ENCODE results near the gene TVP23C.
A peak's percentile ranks its signal among the peaks of the same experiment; 100 is the strongest.
"Not testable (repeated sequence)": the region's sequence is repeated elsewhere in the genome, so short reads cannot be mapped to it uniquely, and the experiment has no call there.

TVP23C gene

DNA sequence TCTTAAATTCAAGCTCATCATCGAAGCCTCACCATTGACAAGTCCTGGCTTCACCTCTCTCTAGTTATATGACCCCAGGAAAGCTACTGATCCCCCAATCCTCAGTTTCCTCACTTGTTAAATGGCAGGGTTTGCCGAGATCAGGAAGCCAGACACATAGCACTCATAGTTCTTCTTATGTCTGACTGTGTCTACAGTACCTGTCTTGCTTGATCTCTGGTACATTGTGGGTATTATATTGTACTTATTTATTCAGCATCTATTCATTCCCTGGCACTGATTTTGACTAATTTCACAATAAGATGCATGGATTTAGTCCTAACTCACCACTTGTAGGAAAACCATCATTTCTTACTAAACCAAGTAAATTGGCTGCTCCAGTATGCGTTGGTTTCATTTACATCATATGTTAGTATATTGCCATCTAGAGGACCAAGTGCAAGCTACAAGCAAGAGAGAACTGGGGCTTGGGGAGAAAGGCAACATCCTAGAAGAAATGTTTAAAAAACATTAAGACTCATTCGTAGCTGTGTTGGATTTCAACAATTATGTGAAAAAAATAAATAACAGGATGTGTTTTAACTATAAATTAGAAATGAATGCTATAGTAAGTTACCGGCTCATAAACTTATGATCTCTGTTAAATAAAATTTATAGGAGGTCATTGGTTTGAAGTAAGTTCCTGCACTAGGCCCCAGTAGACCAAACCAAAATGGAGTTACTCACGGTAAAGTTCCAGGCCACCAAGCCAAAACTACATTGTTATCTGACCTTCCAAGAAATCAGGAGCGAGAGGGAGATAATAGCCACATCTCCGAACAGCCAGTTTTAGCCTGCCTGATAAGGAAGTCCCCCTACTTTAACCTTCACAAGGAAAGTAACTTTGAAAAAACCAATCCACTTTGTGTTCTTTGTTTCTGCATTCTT lies 36.7 kb downstream of the TVP23C start:
- peak in 1 of 2 experiments; percentile 44 for DNase-seq (ENCODE audit: low read depth in 2 of 2)

DNA sequence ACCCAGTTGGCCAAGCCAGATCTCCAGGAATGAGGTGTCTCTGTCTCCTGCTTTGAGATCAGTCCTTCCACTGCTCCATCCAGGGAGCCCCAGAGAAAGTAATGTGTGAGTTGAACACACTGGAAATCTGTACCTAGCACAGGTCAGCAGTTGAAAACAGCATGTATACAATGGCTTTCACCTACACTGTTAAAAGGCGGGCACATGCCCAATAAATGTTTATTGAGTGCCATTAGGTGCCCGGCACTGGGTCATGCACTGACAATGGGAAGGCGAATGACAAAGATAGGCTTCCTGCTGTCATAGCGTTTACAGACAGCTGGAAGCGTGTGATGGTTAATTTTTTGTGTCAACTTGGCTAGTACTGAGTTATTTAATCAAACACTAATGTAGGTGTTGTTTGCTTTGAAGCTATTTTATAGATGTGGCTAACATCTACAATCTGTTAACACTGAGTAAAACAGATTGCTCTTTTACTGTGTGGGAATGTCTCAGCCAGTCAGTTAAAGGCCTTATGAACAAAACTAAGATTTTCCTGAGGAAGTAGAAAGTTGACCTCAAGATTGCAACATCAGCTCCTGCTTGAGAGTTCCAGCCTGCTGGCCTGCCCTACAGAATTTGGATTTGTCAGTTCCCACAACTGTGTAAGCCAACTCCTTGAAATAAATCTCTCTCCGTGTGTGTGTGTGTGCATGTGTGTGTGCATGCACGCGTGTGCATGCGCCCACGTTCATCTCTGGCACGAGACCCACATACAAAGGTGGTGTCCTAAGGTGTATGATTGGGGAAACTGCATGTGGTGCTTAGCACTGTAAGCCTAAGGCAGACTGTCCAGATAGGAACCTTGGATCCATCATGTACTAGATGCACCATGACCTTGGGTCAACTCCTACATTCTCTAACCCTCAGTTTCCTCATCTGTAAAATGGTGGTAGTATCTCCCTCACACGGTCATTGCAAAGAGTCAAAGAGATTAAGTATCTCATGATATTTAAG lies 38.0 kb downstream of the TVP23C start:
- DNase-seq (ENCODE audit: low read depth in 2 of 2) = not testable (repeated sequence)

DNA sequence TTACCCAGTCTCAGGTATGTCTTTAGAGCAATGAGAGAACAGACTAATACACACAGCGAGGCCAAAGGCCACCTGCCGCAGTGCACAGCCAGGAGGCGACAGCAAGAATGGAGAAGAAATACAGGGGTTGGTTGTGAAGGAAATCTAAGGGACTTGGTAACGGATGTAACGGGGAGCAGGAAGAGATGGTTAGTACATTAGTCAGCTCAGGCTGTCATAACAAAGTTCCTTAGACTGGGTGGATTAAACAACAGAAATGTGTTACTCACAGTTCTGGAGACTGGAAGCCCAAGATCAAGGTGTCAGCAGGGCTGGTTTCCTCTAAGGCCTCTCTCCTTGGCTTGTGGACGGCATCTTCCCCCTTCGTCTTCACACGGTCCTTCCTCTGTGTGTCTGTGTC lies 47.1 kb downstream of the TVP23C start:
- DNase-seq (ENCODE audit: low read depth in 2 of 2) = no peak

DNA sequence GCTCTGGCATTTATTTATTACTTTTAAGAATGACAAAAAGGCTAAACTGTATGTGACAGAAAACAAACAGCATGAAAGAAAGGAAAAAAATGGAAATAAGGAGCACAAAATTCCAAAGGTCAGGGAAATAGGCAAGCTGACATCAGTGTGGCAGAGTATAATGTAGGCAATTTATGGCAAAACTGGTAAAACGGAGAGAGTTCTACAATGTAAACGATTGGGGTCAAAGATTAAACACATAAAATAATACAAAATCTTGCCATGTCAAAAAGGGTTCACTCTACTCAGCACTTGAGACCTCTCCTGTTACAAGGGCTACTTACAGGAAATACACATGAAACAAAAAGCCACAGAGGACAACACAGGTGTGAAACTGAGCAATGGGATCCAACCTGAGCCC lies 48.8 kb downstream of the TVP23C start:
- no peak for DNase-seq (ENCODE audit: low read depth in 2 of 2)

DNA sequence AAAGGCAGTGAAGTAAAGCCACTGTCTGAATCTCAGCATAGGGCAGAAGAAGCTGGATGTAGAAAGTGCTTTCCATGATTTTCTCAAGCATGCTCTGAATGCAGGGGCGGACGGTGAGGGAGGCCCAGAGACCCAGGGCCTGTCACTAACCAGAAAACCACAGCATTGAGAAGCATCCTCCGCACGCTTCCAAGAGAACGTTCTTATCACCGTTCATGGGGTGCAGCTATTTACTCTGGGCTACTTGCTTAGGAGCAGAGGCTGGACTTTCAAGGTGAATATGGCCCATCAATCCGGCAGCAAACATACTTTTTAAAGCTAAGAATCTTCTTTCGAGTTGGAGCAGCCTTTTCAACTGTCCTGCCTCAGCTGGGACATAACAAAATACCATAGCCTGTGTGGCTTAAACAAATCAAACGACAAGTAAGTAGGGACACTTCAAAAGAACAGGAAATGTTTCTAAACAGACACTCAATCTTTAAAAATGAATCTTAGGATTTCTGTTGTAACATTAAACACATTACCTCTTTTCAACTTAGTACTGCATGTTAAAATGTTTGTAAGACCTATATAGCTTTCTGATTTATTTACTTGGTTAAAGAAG lies 49.3 kb downstream of the TVP23C start:
- no peak for DNase-seq (ENCODE audit: low read depth in 2 of 2)

DNA sequence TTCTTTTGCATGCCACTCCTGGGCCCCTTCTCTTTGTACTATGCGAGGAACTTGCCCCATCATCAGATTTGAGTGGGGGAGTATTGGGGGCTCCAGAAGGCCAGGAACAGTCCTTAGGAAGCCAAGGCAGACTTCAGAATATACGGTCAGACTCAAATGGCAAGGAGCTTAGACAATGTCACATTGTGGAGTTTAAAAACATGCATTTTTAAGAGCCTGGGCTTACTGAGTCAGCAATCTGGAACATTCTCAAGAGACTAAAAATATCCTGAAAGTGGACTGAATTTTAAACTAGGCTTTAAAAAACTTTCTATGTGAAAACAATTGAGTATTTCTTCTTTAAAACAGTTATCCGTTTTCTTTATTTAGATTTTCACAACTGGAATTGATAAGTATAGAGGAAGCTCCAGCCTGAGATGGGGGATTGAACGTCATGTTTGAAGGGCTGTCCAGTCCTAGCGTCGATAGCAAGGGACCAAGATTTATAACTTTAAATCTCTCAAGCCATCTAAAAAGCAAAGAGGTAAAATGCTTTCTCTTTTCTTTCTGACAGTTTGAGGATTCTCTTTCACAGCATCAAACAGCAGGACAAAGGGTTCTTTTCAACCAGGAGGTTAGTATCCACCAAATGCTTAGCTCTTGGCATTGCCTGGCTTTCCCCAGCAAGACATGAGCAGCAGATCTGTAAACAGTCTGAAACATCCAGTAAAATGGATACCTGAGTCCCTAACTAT lies 50.1 kb downstream of the TVP23C start:
- no peak for DNase-seq (ENCODE audit: low read depth in 2 of 2)

DNA sequence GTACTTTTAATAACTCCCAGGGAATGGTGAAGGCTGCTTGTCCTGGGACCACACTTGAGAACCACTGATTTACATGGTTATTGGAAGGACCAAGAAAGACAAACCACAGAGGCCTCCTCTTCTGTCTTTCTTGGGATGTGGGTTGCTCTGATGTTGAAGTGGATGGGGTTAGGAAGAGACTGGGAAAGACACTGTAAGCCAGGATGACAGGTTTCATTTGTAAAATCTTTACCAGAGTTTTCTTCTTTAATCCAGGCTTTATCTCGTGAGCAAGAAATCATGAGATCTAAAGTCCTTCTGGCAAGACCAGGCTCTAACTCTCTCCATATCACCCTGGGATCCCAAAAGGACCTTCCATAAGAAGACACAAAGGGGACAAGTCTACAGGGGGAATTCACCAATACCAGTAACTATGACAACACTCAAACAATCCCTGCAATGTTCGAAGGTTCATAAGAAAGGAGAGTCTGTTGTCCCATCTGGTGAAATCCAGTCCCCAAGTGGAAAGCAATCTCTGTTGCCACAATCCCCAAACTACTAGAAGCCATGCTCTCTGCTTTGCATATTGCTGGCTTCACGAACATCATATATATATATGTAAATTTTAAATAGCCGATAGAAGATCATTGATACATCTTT lies 51.1 kb downstream of the TVP23C start:
- no peak for DNase-seq (ENCODE audit: low read depth in 2 of 2)

DNA sequence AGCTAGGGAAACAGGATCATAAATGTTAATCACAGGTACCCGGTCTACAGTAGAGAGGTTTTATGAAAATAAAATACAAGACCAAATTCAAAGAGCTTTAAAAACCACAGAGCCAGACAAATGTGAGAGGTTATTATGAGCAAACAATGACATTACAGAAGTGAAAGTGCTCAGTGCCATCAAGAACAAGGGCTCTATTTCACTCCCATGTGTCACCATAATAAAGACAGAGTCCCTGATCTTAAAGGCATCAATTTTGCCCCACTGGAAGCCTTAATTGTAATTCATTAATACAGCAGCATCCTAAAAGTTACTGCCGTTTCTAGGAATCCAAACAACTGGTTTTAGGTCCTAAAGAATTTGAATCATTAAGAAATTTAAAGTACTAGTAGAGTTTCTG lies 52.1 kb downstream of the TVP23C start:
- DNase-seq (ENCODE audit: low read depth in 2 of 2) = no peak

DNA sequence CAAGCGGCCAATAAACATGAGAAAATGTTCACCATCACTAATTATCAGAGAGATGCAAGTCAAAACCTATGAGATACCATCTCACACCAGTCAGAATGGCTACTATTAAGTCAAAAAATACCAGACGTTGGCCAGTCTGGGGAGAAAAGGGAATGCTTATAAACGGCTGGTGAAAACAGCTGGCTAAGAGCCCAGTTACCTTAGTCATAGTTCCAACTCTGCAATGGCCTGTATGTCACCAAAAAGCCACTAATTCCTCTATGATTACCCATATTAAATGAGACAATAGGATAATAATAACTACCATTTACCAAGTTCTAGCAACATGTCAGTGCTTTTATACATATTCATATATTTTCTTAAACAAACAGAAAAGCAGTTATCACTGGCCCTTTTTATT lies 52.9 kb downstream of the TVP23C start:
- DNase-seq (ENCODE audit: low read depth in 2 of 2) = no peak

DNA sequence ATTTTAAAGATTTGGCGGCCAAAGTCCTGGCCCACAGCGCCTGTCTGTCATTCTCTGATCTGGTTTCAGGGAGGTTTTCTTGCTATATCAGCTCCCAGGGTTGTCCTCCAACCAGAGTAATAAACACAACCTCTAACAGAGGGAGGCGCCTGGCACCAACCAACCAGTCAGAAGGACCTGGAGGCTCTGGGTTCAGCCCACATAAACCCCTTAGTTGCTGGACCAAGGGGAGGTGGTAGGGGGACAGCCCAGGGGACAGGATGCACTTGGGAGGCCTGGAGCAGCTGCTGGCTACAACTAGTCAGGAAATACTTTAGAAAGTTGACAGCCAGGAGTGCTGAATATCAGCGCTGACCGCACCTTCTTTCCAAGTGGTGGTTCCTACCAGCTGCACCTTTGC lies 54.2 kb downstream of the TVP23C start:
- DNase-seq (ENCODE audit: low read depth in 2 of 2) = no peak

DNA sequence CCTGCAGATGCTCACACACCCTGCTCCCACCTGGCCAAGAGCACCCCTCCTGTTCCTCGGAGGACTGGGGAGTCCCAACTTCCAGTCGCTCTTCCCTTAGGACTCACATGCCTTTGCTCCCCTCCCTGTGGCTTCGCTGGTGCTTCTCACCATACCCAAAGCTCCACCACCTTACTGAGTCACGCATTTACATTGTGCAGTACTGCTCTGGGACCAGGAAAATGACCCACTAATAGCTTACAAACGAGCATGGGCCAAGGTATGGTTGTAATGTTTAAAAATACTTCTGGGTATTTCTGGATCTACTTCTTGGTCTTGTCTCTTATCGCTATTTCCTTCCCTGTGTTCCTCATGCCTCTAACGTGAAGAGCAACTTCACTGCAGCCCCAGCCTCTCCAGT lies 54.8 kb downstream of the TVP23C start:
- DNase-seq (ENCODE audit: low read depth in 2 of 2) = no peak

DNA sequence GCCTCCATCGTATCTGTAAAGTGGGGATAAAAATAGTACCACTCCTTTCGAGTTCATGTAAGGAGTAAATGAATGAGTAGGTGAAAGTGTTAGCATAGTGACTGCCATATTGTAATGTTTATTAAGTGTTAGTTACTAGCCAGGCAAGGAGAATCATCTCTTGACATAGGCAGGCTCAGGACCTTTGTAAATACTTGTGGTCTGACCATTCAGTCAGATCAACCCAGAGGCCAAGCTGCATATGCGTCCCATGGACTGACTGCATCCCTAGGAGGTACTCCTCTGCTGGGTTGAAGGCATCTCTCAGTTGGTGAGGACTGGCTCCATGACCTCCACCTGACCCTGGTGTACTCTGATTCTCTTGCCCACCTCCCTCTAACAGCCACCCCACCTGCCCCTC lies 55.4 kb downstream of the TVP23C start:
- DNase-seq (ENCODE audit: low read depth in 2 of 2) = no peak

DNA sequence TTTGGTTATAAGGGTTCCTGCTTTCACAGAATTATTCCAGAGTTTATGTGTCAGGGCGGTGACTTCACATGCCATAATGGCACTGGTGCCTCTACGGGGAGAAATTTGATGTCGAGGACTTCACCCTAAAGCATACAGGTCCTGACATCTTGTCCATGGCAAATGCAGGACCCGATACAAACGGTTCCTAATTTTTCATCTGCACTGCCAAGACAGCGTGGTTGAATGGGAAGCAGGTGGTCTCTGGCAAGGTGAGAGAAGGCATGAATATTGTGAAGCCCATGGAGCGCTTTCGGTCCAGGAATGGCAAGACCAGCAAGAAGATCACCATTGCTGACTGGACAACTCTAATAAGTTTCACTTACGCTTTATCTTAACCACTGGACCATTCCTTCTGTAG lies 56.3 kb downstream of the TVP23C start:
- no peak for DNase-seq (ENCODE audit: low read depth in 2 of 2)

DNA sequence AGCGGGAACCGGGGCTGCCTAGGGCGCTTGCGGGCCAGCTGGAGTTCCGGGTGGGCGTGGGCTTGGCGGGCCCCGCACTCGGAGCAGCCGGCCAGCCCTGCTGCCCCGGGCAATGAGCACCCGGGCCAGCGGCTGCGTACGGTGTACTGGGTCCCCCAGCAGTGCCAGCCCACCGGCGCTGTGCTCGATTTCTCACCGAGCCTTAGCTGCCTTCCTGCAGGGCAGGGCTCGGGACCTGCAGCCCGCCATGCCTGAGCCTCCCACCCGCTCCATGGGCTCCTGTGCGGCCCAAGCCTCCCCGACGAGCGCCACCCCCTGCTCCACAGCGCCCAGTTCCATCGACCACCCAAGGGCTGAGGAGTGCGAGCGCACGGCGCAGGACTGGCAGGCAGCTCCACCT lies 57.6 kb downstream of the TVP23C start:
- DNase-seq (ENCODE audit: low read depth in 2 of 2) = not testable (repeated sequence)

DNA sequence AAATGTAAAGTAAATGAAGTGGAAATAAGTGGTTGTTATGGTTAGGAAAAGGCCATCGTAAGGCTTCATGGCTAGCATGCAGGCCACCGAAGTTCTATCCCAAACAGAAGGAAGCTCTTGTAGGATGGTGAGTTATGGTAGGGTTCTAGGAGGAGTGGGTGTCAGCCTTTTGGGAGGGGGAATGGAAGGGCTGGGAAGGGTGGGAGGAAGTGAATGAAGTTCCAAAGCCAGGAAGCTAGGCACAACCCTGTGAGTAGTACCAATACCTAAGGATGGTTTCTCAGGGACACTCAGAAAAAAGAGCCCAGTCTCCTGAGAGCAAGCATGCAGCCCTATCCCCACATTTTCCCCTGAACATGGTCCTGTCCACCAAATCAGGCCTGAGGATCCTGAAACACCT lies 59.6 kb downstream of the TVP23C start:
- DNase-seq (ENCODE audit: low read depth in 2 of 2) = no peak

DNA sequence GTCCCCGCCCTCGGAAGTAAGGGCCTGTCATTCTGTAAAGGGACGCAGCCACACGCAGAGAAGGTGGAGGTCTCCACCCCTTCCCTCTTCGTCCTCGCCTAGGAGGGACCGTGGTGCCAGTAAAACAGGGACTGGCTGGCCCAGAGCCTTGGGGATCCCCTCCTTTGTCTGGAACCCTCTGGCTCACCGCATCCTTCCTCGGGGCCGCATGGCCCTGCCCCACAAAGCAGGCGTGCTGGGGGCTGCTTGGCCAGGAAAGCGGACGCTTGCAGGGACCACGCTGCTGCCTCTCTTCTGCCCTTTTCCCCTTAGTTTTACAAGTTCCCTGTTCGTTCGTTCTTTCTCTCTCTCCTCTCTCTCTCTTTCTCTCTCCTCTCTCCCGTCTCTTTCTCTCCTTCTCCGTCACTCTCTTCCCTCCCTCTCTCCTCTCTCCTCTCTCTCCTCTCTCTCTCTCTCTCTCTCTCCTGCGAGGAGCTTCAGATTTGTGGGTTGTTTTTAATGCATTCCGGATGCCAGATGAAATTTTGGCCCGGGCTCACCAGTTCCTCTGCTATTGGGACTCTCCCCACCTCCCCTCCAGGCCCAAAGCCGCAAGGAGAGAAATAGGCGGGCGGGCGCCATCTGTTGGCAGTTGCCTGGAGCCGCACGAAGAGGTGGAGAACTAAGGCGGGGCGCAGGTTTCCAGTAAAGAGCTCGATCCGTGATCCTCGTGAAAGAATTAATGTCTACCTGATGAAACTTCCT lies 60.7 kb downstream of the TVP23C start:
- peak; percentile 96 for DNase-seq (ENCODE audit: low read depth in 2 of 2)

DNA sequence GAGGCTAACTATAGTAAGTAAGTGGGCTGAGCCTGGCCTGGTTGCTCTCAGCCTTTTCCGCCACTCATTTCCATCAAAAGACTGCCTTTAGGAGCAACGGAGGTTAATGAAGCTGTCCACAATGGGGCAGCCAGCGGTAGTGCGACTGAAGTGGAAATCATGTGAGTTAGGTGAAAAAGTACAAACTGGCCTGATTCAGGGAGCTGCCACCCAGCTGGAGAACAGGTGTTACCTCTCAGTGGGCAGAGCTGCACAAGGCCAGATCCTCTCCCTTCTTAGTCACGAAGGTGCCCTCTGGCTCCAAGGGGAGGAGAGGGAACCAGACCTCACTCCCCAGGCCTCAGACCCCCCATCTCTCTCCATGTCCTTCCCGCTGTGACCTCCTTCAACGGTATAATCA lies 61.5 kb downstream of the TVP23C start:
- no peak for DNase-seq (ENCODE audit: low read depth in 2 of 2)

DNA sequence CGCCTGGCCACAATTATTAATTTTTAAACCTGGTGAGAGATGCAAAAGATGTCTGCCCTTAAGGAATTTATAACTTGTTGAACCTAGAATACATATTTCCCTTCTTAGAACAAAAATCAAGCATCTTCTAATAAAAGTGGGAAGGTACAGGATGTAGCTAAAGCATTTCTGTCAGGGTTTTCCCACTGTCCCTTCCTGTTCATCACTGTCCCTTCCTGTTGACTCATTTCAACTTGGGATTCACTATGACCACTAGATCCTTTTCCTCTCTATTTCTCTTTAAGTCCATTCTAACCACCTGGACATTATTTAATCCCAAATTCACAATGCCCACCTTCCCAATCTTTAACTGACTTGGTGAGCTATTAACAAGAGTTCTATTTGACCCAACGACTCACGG lies 62.0 kb downstream of the TVP23C start:
- no peak for DNase-seq (ENCODE audit: low read depth in 2 of 2)

DNA sequence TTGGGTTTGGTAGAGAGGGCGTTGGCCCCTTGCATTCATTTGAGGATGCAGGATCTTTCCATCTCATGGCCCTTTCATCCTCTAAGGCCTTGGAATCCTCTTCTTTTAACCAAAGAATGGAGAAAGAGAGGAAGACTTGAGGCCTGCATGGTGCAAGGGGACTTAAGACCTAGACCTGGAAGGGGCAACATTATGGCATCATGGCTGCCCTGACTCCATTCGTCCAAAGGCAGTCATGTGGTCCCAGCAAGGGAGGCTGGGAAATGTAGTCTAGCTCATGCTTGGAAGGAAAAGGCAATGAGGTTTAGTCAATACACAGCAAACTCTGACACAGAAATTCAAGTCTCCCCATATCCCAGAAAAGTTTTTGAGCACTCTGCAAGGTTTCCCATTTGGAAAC lies 65.2 kb downstream of the TVP23C start:
- no peak for DNase-seq (ENCODE audit: low read depth in 2 of 2)
